Measurements from ENCODE around the gene CACNA2D1. TPM values are rescaled to one million over a fixed set of nuclear protein-coding genes. Genes with fewer than 3 reads are reported as not detected.
A peak's percentile ranks its signal among the peaks of the same experiment; 100 is the strongest.

Gene CACNA2D1
- total RNA-seq, 1 donor from 2014 or later, result 1.5 TPM

DNA sequence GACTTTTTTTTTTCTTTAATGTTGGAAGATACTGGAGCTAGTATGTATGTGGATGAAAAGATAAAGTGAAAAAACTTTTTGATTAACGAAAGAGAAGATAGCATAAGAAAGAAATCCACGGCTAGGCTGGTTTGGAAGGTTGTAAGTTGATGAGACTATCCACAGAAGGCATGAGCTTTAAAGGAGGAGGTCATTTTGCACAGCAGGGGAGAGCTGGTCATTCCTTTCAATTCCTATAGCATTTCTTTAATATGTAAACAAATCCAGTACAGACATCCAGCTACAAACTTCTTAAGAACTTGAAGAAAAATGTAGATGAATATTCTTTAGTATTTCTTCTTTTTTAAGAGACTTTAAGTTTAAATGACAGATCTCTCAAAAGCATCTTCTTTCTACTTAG is 281.3 kb downstream of the CACNA2D1 start:
- H3K4me1 ChIP-seq, result peaks cover 24% of the 10 kb centered on the region
- H3K36me3 ChIP-seq, result no peaks in the 10 kb centered on the region
- H3K79me2 ChIP-seq (ENCODE audit: low read depth), result no peaks in the 10 kb centered on the region
- TF ChIP-seq EZH2 (IDR thresholded peaks at IDR 0.05) (no peak), EZH2phosphoT487 (IDR thresholded peaks at IDR 0.05) (no peak)
- TF ChIP-seq, protein P1, sequence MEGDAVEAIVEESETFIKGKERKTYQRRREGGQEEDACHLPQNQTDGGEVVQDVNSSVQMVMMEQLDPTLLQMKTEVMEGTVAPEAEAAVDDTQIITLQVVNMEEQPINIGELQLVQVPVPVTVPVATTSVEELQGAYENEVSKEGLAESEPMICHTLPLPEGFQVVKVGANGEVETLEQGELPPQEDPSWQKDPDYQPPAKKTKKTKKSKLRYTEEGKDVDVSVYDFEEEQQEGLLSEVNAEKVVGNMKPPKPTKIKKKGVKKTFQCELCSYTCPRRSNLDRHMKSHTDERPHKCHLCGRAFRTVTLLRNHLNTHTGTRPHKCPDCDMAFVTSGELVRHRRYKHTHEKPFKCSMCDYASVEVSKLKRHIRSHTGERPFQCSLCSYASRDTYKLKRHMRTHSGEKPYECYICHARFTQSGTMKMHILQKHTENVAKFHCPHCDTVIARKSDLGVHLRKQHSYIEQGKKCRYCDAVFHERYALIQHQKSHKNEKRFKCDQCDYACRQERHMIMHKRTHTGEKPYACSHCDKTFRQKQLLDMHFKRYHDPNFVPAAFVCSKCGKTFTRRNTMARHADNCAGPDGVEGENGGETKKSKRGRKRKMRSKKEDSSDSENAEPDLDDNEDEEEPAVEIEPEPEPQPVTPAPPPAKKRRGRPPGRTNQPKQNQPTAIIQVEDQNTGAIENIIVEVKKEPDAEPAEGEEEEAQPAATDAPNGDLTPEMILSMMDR (IDR thresholded peaks at IDR 0.05), result no peak
- H4K20me1 ChIP-seq (ENCODE audit: low read depth), result no peaks in the 10 kb centered on the region
- no peaks in the 10 kb centered on the region for H3K27me3 Mint-ChIP-seq (ENCODE audit: insufficient read depth, low read depth)
- no peak overlapping the region for H3K27ac Mint-ChIP-seq
- no peak overlapping the region for H3K9ac ChIP-seq
- no peaks in the 10 kb centered on the region for H3K9me3 Mint-ChIP-seq
- no peak overlapping the region for H3K4me3 ChIP-seq
- no peak for DNase-seq (ENCODE audit: low spot score)
- no peaks in the 10 kb centered on the region for H3K27me3 ChIP-seq
- no peak overlapping the region for H3K27ac ChIP-seq
- H3F3A ChIP-seq (ENCODE audit: low read depth), result no peaks in the 10 kb centered on the region
- no peaks in the 10 kb centered on the region for H3K9me3 ChIP-seq (ENCODE audit: low read depth)
- H3K4me3 Mint-ChIP-seq, result no peak overlapping the region
- no peak overlapping the region for H2AFZ ChIP-seq (replicated peaks)
- H3K4me1 Mint-ChIP-seq, result peaks cover 29% of the 10 kb centered on the region
- H3K36me3 Mint-ChIP-seq, result no peaks in the 10 kb centered on the region
- no peak overlapping the region for H3K4me2 ChIP-seq

DNA sequence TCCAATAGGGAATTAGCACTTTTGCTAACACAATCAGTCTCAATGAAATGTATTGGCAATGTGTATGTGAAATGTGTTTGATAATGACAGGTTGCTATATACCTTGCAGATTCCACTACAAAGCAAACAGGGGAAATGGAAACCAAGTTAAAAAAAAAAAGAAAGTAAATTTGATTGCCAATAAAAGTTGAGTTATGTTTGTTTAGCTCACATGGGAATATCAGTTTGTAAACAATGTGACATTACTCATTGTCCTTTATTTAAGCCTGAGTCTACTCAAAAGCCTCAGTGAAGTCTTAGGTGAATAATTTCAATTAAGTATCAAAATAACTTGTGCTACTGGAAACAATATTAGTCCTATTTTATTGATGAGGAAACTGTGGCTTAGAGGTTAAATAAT is 285.2 kb downstream of the CACNA2D1 start:
- Mint-ChIP-seq H3K27me3 (ENCODE audit: insufficient read depth, low read depth) (no peaks in the 10 kb centered on the region), H3K36me3 (no peaks in the 10 kb centered on the region), H3K4me1 (peaks cover 26% of the 10 kb centered on the region), H3K9me3 (peaks cover 5% of the 10 kb centered on the region), H3K27ac (no peak overlapping the region), H3K4me3 (no peak overlapping the region)
- no peaks in the 10 kb centered on the region for H3K79me2 ChIP-seq (ENCODE audit: low read depth)
- no peak overlapping the region for H3K27ac ChIP-seq
- H3K9ac ChIP-seq, result no peak overlapping the region
- no peaks in the 10 kb centered on the region for H3K27me3 ChIP-seq
- H3K4me1 ChIP-seq, result peaks cover 37% of the 10 kb centered on the region
- no peaks in the 10 kb centered on the region for H4K20me1 ChIP-seq (ENCODE audit: low read depth)
- H2AFZ ChIP-seq (replicated peaks), result no peak overlapping the region
- no peak overlapping the region for H3K4me2 ChIP-seq
- H3K9me3 ChIP-seq (ENCODE audit: low read depth), result no peaks in the 10 kb centered on the region
- H3K4me3 ChIP-seq, result no peak overlapping the region
- TF ChIP-seq, protein P1 (IDR thresholded peaks at IDR 0.05), result no peak
- no peak for TF ChIP-seq EZH2phosphoT487 (IDR thresholded peaks at IDR 0.05)
- no peaks in the 10 kb centered on the region for H3F3A ChIP-seq (ENCODE audit: low read depth)
- no peak for DNase-seq (ENCODE audit: low spot score)
- no peaks in the 10 kb centered on the region for H3K36me3 ChIP-seq

DNA sequence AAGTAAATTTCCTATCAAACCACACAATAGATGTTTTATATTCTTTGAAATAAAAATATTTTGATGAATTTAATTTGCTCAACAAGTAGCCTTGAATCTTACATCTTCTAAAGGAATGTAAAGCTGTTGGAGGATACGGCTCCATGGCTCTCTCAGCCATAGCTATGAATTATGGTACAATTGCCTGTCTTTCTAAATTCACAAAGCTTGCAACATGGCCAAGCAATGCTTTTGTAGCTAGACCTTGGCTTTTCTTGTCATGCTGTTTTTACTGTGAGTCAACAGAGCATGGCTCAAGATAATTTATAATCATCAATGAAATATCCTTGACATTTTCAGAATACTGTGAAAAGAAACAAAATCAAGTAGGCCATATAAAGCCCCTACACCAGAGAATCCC is 286.7 kb downstream of the CACNA2D1 start:
- H2AFZ ChIP-seq (replicated peaks), result no peak overlapping the region
- no peak overlapping the region for H3K27ac ChIP-seq
- H3K36me3 ChIP-seq, result no peaks in the 10 kb centered on the region
- Mint-ChIP-seq H3K27me3 (ENCODE audit: insufficient read depth, low read depth) (no peaks in the 10 kb centered on the region), H3K4me3 (no peak overlapping the region), H3K4me1 (peaks cover 21% of the 10 kb centered on the region), H3K27ac (no peak overlapping the region), H3K36me3 (no peaks in the 10 kb centered on the region), H3K9me3 (peaks cover 5% of the 10 kb centered on the region)
- H3K9ac ChIP-seq, result no peak overlapping the region
- H3K9me3 ChIP-seq (ENCODE audit: low read depth), result no peaks in the 10 kb centered on the region
- H3K27me3 ChIP-seq, result no peaks in the 10 kb centered on the region
- no peak for DNase-seq (ENCODE audit: low spot score)
- H3K4me3 ChIP-seq, result no peak overlapping the region
- H3F3A ChIP-seq (ENCODE audit: low read depth), result no peaks in the 10 kb centered on the region
- no peaks in the 10 kb centered on the region for H4K20me1 ChIP-seq (ENCODE audit: low read depth)
- no peaks in the 10 kb centered on the region for H3K79me2 ChIP-seq (ENCODE audit: low read depth)
- H3K4me2 ChIP-seq, result peak overlapping the region; percentile 61
- TF ChIP-seq, protein P1 (IDR thresholded peaks at IDR 0.05), result no peak
- TF ChIP-seq EZH2phosphoT487 (IDR thresholded peaks at IDR 0.05) (no peak), EZH2 (IDR thresholded peaks at IDR 0.05) (no peak)
- peaks cover 40% of the 10 kb centered on the region for H3K4me1 ChIP-seq

Measured in neural progenitor cell (in vitro differentiated cells).